HCT116 (cell line): ENCODE data around the gene TLE6. TPM values are rescaled to one million over a fixed set of nuclear protein-coding genes. Genes with fewer than 3 reads are reported as not detected.

ENCODE experiments used
- ATAC-seq: fragments of 200-7000 bp; cut with Tn5 transposase; 2 replicates; pipeline ENCODE4 v1.9.1; 2020; ENCODE audit warnings: mild to moderate bottlenecking, moderate library complexity
- BruUV-seq: library from RNA; stranded (reverse); fragments of 400-500 nt; replicated peaks from 2 replicates; lab custom pipeline; 2021; lab: Mats Ljungman, UMichigan
- CTCF ChIA-PET: fragments of 300-600 bp; sonication (Branson Sonifier 250); formaldehyde crosslinking; loops from one replicate; lab custom pipeline; 2021; ENCODE audit warnings: antibody characterized with exemption; lab: Charles Lee
- POLR2A ChIA-PET: fragments of 300-600, 350-600 bp; sonication (Branson Sonifier 250); formaldehyde crosslinking; loops from one replicate; lab custom pipeline; 2021; ENCODE audit warnings: antibody characterized with exemption; lab: Charles Lee
- RAD21 ChIA-PET, 2 experiments: fragments of 300-600 bp; sonication (Branson Sonifier 250); formaldehyde crosslinking; loops; one replicate each; lab custom pipeline; 2023; ENCODE audit warnings: low total read pairs in 2 of 2; ENCODE audit not compliant: uncharacterized antibody in 2 of 2, unreplicated experiment in 2 of 2, low non-redundant PET in 1 of 2; lab: Charles Lee
- DNase-seq: peaks from one replicate; pipeline ENCODE4 v3.0.0-alpha.2; 2010; ENCODE audit warnings: low read depth, low spot score
- H2AFZ ChIP-seq: fragments of 200-600 bp; shearing (Covaris generic), sonication (generic); 2 replicates; pipeline ENCODE4 v1.6.1; 2017; ENCODE audit warnings: low read depth, mixed run types, mixed read lengths, antibody characterized with exemption, low read length; ENCODE audit not compliant: poor library complexity, severe bottlenecking
- H3K27ac ChIP-seq: 2 replicates; pipeline ENCODE4 v1.5.1; 2012; ENCODE audit warnings: low read depth, low read length
- H3K27me3 ChIP-seq: fragments of 200-600 bp; sonication (generic); 2 replicates; pipeline ENCODE4 v1.6.1; 2016; ENCODE audit warnings: mixed run types, low read length, mixed read lengths; ENCODE audit not compliant: insufficient read depth
- H3K36me3 ChIP-seq, 2 experiments: fragments of 200-500 bp in 1 of 2; fragments of 200-600 bp in 1 of 2; sonication (Bioruptor generic) in 1 of 2; sonication (generic) in 1 of 2; 2 replicates each; pipeline versions ENCODE4 v1.5.1 to v1.6.1; 2014 to 2016; ENCODE audit warnings: low read length in 2 of 2, inconsistent platforms in 1 of 2, mixed read lengths in 1 of 2, mixed run types in 1 of 2; ENCODE audit not compliant: insufficient read depth in 2 of 2, control insufficient read depth in 1 of 2
- H3K4me1 ChIP-seq, 2 experiments: fragments of 200-600 bp in 1 of 2; sonication (generic) in 1 of 2; 2 replicates each; pipeline versions ENCODE4 v1.5.1 to v1.6.1; 2012 to 2017; ENCODE audit warnings: low read length in 2 of 2, inconsistent platforms in 1 of 2, mild to moderate bottlenecking in 1 of 2, mixed read lengths in 1 of 2, mixed run types in 1 of 2, moderate library complexity in 1 of 2; ENCODE audit not compliant: insufficient read depth in 2 of 2, control insufficient read depth in 1 of 2
- H3K4me2 ChIP-seq: fragments of 200-600 bp; sonication (generic); 2 replicates; pipeline ENCODE4 v1.6.1; 2017; ENCODE audit warnings: mixed run types, low read length, mixed read lengths
- H3K4me3 ChIP-seq, 2 experiments: fragments of 200-600 bp in 1 of 2; sonication (generic) in 1 of 2; replicated peaks in 1 of 2; 2 replicates each; pipeline ENCODE4 v1.5.1; 2011 to 2016; ENCODE audit warnings: low read length in 2 of 2, control low read depth in 1 of 2, low read depth in 1 of 2, mild to moderate bottlenecking in 1 of 2, mixed read lengths in 1 of 2, mixed run types in 1 of 2
- H3K79me2 ChIP-seq: fragments of 200-600 bp; sonication (generic); 2 replicates; pipeline ENCODE4 v1.6.1; 2017; ENCODE audit warnings: mild to moderate bottlenecking, mixed run types, low read length, moderate library complexity, mixed read lengths; ENCODE audit not compliant: insufficient read depth
- H3K9ac ChIP-seq: fragments of 200-600 bp; sonication (generic); 2 replicates; pipeline ENCODE4 v1.6.1; 2016; ENCODE audit warnings: low read length, mixed read lengths
- H3K9me2 ChIP-seq: fragments of 200-600 bp; sonication (generic), shearing (Covaris generic); 2 replicates; pipeline ENCODE4 v1.6.1; 2017; ENCODE audit warnings: mixed run types, mild to moderate bottlenecking, moderate library complexity; ENCODE audit not compliant: insufficient read depth
- H3K9me3 ChIP-seq, 2 experiments: fragments of 200-500 bp in 1 of 2; fragments of 200-600 bp in 1 of 2; sonication (Bioruptor generic) in 1 of 2; sonication (generic) in 1 of 2; 2 replicates each; pipeline ENCODE4 v1.6.1; 2014 to 2017; ENCODE audit warnings: low read length in 2 of 2, mixed read lengths in 2 of 2, inconsistent platforms in 1 of 2, low read depth in 1 of 2, mild to moderate bottlenecking in 1 of 2, mixed run types in 1 of 2, moderate library complexity in 1 of 2; ENCODE audit not compliant: control insufficient read depth in 1 of 2, insufficient read depth in 1 of 2
- H4K20me1 ChIP-seq: fragments of 200-600 bp; sonication (generic), shearing (Covaris generic); 2 replicates; pipeline ENCODE4 v1.6.1; 2017; ENCODE audit warnings: mixed run types, mild to moderate bottlenecking, moderate library complexity; ENCODE audit not compliant: insufficient read depth
- CBX3 ChIP-seq: IDR thresholded peaks from 2 replicates; pipeline ENCODE4 v1.6.1; 2012; ENCODE audit warnings: low read depth
- EGR1 ChIP-seq: IDR thresholded peaks from 2 replicates; pipeline ENCODE4 v1.6.1; 2012; ENCODE audit warnings: low read depth
- EZH2 ChIP-seq: fragments of 200-600 bp; sonication (generic); IDR thresholded peaks from 2 replicates; pipeline ENCODE4 v1.6.1; 2017; ENCODE audit warnings: antibody characterized with exemption, mixed run types
- EZH2phosphoT487 ChIP-seq: fragments of 200-600 bp; IDR thresholded peaks from 2 replicates; pipeline ENCODE4 v1.6.1; 2018; ENCODE audit warnings: antibody characterized with exemption, borderline replicate concordance
- FOSL1 ChIP-seq: IDR thresholded peaks from 2 replicates; pipeline ENCODE4 v1.6.1; 2012; ENCODE audit warnings: low read depth
- RAD21 ChIP-seq: IDR thresholded peaks from 2 replicates; pipeline ENCODE4 v1.6.1; 2012; ENCODE audit warnings: low read depth, mild to moderate bottlenecking
- REST ChIP-seq: IDR thresholded peaks from 2 replicates; pipeline ENCODE4 v1.6.1; 2012; ENCODE audit warnings: low read depth
- SRF ChIP-seq: IDR thresholded peaks from 2 replicates; pipeline ENCODE4 v1.6.1; 2012; ENCODE audit warnings: low read depth
- TCF7L2 ChIP-seq: IDR thresholded peaks from 2 replicates; pipeline ENCODE4 v1.7.0; 2011; ENCODE audit warnings: borderline replicate concordance, inconsistent platforms; ENCODE audit not compliant: insufficient read depth, insufficient read length; ENCODE audit errors: extremely low read depth
- YY1 ChIP-seq: IDR thresholded peaks from 2 replicates; pipeline ENCODE4 v1.6.1; 2011; ENCODE audit warnings: low read length, low read depth, moderate library complexity, mild to moderate bottlenecking; ENCODE audit not compliant: insufficient replicate concordance; ENCODE audit errors: extremely low read depth
- intact Hi-C: fragments of 100-400 bp; cut with micrococcal nuclease; formaldehyde crosslinking; loops from 2 replicates; pipeline ENCODE4 v1.10.0; 2022
- total RNA-seq: library from RNA; stranded (reverse); gene quantifications from one replicate; pipeline ENCODE4 v1.2.1, GENCODE V29; 2021; ENCODE audit not compliant: unreplicated experiment
- TF ChIP-seq, protein P1 (sequence below), 3 experiments: fragments of 200-600 bp in 1 of 3; sonication (generic) in 1 of 3; IDR thresholded peaks in 2 of 3; conservative IDR thresholded peaks in 1 of 3; 2 replicates each; pipeline ENCODE4 v1.5.1; 2012 to 2017; ENCODE audit warnings: low read depth in 2 of 3, low read length in 2 of 3, antibody characterized with exemption in 1 of 3, borderline replicate concordance in 1 of 3, control low read depth in 1 of 3, mild to moderate bottlenecking in 1 of 3, mixed read lengths in 1 of 3, mixed run types in 1 of 3, moderate library complexity in 1 of 3; ENCODE audit not compliant: insufficient read depth in 1 of 3
- TF ChIP-seq, protein P2 (sequence below): IDR thresholded peaks from 2 replicates; pipeline ENCODE4 v1.6.1; 2011; ENCODE audit warnings: mild to moderate bottlenecking, low read length, moderate library complexity; ENCODE audit not compliant: insufficient replicate concordance; ENCODE audit errors: extremely low read depth

The TLE6 gene
- total RNA-seq, 1 experiment from 2014 or later: 10.9 TPM

DNA sequence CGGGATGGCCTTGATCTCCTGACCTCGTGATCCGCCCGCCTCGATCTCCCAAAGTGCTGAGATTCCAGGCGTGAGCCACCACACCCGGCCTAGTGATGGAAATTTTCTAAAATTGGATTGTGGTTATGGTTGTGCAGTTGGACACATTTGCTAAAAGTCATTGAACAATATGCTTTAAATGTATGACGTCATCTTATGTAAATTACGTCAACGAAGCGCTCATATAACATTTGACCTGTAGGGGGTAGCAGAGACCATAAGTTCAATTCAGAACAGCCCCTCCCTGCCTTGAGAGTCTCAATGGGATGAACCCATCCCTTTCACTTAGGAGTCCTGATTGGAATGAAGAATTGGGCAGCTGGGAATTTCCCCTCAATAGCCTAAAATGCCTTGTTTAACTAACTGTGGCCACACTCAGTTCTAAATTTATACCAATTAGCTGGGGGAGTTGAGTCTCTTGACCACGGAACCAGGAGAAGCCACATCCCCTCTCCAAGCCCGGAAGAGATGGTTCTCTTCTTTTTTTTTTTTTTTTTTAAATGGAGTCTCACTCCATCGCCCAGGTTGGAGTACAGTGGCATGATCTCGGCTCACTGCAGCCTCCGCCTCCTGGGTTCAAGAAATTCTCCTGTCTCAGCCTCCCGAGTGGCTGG lies 15.2 kb upstream of the TLE6 start:
- no peaks in the 10 kb centered on the region for H3K9me3 ChIP-seq
- no peaks in the 10 kb centered on the region for H3K9me2 ChIP-seq
- H4K20me1 ChIP-seq: no peaks in the 10 kb centered on the region
- TF ChIP-seq YY1: no peak
- TF ChIP-seq FOSL1: no peak
- no peak for TF ChIP-seq SRF
- no peak for TF ChIP-seq EZH2
- TF ChIP-seq, protein P1, sequence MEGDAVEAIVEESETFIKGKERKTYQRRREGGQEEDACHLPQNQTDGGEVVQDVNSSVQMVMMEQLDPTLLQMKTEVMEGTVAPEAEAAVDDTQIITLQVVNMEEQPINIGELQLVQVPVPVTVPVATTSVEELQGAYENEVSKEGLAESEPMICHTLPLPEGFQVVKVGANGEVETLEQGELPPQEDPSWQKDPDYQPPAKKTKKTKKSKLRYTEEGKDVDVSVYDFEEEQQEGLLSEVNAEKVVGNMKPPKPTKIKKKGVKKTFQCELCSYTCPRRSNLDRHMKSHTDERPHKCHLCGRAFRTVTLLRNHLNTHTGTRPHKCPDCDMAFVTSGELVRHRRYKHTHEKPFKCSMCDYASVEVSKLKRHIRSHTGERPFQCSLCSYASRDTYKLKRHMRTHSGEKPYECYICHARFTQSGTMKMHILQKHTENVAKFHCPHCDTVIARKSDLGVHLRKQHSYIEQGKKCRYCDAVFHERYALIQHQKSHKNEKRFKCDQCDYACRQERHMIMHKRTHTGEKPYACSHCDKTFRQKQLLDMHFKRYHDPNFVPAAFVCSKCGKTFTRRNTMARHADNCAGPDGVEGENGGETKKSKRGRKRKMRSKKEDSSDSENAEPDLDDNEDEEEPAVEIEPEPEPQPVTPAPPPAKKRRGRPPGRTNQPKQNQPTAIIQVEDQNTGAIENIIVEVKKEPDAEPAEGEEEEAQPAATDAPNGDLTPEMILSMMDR (IDR thresholded peaks at IDR 0.05 in 2 of 3, conservative IDR thresholded peaks at IDR 0.05 in 1 of 3; ENCODE audit: borderline replicate concordance in 1 of 3, insufficient read depth in 1 of 3, low read depth in 2 of 3, low read length in 2 of 3): peak; percentile 53 to 85 (median 77)
- TF ChIP-seq, protein P2, sequence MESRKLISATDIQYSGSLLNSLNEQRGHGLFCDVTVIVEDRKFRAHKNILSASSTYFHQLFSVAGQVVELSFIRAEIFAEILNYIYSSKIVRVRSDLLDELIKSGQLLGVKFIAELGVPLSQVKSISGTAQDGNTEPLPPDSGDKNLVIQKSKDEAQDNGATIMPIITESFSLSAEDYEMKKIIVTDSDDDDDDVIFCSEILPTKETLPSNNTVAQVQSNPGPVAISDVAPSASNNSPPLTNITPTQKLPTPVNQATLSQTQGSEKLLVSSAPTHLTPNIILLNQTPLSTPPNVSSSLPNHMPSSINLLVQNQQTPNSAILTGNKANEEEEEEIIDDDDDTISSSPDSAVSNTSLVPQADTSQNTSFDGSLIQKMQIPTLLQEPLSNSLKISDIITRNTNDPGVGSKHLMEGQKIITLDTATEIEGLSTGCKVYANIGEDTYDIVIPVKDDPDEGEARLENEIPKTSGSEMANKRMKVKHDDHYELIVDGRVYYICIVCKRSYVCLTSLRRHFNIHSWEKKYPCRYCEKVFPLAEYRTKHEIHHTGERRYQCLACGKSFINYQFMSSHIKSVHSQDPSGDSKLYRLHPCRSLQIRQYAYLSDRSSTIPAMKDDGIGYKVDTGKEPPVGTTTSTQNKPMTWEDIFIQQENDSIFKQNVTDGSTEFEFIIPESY: no peak
- TF ChIP-seq EZH2phosphoT487: no peak
- TF ChIP-seq RAD21: peak; percentile 92
- no peak for TF ChIP-seq TCF7L2
- TF ChIP-seq CBX3: no peak
- no peak for TF ChIP-seq REST
- no peak for TF ChIP-seq EGR1
- H3K4me1 ChIP-seq: no peaks in the 10 kb centered on the region; a peak in 1 of 4 replicates
- ATAC-seq: peak; percentile 70
- ChIA-PET RAD21 (interaction anchor here (1.0 to 1.3 kb wide), 4 partner anchors 12 to 147 kb away, joined by 3 to 4 read pairs (median 4); no protein-coding TSS in a partner anchor), POLR2A (interaction anchor here (0.7 to 1.5 kb wide), 2 partner anchors 11 to 74 kb away, joined by 3 to 5 read pairs; no protein-coding TSS in a partner anchor), CTCF (interaction anchor here (0.6 to 2.3 kb wide), 14 partner anchors 8 to 478 kb away, joined by 3 to 19 read pairs (median 4); partner anchors contain the start of gene TLE6)
- no peaks in the 10 kb centered on the region for H3K79me2 ChIP-seq
- H3K27ac ChIP-seq: no peak overlapping the region
- H2AFZ ChIP-seq: no peak overlapping the region
- no peaks in the 10 kb centered on the region for H3K36me3 ChIP-seq
- H3K27me3 ChIP-seq: no peaks in the 10 kb centered on the region
- DNase-seq: peak; percentile 68
- H3K4me2 ChIP-seq: no peak overlapping the region
- no TSS peak for BruUV-seq
- no peak overlapping the region for H3K9ac ChIP-seq
- no peak overlapping the region for H3K4me3 ChIP-seq
- intact Hi-C loops: loop anchor here (2.0 kb wide), 1 partner anchor 143 kb away; no protein-coding TSS in a partner anchor
